GM21515 (cell line): Measurements from ENCODE around the gene TOR1A.
A peak's percentile ranks its signal among the peaks of the same experiment; 100 is the strongest.

Source experiments
- ATAC-seq: cut with Tn5 transposase; IDR thresholded peaks from one replicate; pipeline ENCODE4 v1.9.1; 2021; ENCODE audit not compliant: unreplicated experiment

TOR1A gene

DNA sequence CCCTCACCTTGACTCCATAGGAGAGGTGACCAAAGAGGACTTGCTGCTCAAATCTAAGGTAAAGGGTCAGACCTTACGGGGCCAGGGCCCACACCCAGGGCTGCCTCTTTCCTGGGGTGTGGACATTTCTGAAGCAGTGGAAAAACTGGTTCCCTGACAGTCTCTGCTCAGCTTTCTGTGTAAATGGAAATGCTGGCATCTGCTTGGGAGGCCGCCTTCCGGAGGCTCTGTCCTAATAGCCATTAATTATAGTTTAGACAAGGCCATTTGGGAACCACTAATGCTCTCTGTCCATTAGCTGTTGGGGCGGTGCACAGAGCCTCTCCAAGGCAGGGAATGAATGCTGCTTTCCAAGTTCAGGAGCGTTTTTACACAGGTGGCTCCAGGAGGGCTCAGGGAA, 28.6 kb upstream of the TOR1A start:
- ATAC-seq = no peak

DNA sequence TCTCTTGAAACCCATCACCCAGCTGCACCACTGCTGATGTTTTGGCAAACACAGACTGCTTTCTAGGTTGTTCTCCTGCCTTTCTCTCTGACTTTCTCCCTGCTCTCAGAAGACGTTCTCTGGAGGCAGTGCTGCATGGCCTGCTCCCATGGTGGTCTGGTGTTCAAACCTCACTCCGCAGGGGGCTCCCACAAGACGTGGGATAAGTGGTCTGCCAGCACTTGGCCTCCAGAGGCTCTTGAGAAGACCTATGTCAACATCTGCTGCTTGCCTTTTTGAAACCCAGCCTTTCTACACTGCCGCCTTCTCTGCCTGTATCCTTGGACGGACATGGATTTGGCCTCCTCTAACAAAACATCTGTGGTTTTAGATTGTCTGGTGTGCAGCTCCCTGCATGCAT, 27.9 kb upstream of the TOR1A start:
- ATAC-seq = no peak

DNA sequence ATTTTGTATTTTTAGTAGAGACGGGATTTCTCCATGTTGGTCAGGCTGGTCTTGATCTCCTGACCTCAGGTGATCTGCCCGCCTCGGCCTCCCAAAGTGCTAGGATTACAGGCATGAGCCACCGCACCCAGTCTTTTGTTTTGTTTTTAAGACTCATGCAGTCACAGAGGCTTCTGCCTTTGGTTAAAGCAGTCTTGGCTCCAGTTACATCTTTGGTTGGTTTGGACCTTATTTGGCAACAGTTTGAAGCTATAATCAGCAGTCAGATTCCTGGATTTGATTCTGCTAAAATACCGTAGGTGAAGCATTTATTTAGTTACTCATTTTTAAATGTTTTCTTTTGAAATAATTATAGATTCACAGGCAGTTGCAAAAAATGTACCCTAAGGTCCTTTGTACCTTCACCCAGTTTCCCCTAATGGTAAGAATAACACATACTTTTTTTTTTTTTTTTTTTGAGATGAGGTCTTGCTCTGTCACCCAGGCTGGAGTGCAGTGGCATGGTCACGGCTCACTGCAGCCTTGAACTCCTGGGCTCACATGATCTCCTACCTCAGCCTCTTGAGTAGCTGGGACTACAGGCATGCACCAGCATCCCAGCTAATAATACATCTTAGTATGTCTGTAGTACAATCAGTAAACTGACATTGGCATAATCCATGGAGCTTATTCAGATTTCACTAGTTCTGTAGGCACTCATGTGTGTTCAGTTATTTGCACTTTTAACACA, 27.1 kb upstream of the TOR1A start:
- ATAC-seq = no peak

DNA sequence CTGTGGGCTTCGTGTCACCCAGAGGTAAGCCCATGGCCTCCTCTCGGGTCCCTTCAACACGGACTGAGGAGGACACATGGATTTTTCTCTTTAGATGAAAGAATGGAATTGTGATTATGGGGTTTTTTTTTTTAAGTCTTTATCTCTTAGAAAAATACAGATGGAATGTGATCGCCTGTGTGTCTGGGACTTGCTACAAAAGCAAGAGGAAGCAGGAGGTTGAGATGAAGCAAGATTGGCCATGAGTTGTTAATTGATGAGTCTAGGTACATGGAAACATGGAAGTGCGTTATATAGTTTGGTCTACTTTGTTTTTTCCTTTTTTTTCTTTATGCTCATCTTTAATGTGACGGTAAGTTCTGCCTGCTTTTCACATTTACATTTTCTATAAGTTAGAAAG, 26.0 kb upstream of the TOR1A start:
- no peak for ATAC-seq

DNA sequence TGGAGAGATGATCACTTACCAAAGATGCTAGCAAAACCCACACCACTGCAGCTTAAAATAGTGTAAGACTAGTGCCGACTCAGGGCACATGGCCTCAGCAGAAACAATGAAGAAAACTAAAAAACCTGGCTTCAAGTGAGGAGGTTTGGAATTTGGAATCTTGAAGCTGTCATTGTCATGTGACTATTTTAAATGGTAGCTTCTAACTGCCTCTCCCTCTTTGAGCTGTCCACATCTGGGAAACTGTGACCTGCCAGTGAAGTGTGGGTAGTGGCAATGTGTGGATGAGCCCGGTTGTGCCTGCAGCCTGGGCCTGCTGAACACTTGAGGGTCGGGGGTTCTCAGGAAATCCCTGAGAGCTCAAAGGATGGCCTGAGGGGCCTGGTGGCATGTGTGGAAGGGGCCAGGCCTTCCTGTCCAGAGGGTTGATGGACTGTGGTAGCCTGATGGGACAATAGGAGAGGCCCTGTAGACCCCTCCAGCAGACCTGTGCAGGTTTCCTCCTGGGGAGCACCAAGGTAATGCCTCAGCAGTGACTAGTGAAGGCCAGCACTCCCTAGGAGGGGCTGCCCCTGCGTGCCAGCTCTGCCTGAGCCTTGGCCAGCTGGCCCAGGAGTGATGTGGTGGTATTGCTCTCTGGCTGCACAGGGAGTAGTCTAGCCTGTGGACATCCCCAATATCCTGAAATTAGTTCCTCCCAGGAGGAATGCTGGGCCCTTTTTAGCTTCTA, 24.9 kb upstream of the TOR1A start:
- ATAC-seq = no peak

DNA sequence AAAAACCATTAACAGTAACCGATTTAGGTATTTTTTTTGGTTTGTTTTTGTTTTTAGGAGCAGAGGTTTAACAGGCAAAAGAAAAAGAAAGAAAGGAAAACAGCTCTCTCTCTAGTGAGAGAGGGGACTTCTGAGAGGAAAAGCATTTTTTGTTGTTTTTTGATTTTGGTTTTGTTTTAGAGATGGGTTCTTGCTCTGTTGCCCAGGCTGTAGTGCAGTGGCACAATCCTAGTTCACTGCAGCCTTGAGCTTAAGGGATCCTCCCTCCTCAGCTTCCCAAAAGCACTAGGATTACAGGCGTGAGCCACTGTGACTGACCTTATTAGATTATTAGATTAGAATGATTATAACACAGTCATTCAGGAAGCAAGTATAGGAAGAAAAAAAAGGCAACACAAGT, 21.4 kb upstream of the TOR1A start:
- no peak for ATAC-seq

DNA sequence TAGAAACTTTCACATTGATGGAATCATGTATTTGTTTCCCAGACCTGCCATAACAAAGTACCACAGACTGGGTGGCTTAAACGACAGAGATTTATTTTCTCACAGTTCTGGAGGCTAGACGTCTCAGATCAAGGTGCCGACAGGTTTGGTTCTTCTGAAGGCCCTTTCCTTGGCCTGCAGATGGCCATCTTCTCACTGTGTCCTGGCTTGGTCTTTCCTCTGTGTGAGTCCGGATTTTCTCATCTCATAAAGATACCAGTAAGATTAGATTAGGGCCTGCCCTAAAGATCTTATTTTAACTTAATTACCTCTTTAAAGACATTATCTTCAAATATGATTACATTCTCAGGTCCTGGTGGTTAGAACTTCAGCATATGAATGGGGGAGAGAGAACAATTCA, 17.1 kb upstream of the TOR1A start:
- no peak for ATAC-seq

DNA sequence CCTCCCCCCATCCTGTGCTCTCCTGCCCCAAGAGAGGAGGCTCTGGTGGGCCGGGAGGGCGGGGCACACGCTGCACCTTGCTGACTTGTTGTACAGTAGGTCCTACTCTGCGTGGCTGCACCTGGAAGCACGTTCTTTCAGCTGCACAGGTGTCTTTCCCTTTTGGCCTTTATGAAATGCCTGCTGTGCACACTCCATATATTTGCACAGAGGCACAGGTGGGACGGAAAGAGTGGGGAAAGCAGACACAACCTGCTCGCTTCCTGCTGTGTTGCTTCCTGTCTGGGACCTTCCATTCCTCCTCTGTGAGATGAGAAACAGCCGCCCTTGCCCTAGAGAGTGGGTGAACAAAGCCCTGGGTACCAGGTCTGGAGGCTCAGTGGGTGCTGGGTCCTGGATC, 16.1 kb upstream of the TOR1A start:
- ATAC-seq = no peak

DNA sequence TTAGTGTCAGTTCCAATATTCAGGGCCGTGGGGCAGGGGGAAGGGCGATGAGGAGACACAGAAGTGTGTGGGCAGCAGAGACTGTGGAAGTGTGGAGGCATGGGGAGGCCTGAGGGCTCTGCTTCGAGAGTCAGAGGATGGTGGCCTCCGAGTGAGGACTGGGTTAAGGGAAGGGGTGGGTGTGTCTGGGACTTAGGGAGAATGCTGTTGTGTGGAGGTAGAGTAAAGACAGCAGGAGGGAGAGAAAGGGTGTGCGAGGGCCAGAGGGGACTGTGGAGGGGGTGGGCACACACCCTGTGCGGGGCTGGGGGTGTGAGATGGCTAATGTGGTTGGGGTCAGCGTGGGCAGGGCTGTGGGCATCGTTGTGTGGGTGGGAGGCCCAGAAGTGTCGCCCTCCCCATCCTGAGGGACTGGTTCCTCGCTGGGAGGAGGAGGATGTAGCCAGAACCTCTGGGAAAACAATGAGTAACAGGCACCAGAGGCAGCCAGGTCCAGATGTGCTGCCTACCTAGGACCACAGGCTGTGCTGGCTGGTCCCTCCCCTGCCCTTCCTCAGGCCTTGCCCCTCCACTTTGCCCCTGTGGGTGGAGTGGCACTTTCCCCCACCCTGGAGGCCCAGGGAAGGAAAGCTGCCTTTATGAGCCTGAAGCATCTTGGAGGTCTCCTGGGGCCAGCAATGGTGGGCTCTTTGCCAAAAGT, 15.5 kb upstream of the TOR1A start:
- no peak for ATAC-seq

DNA sequence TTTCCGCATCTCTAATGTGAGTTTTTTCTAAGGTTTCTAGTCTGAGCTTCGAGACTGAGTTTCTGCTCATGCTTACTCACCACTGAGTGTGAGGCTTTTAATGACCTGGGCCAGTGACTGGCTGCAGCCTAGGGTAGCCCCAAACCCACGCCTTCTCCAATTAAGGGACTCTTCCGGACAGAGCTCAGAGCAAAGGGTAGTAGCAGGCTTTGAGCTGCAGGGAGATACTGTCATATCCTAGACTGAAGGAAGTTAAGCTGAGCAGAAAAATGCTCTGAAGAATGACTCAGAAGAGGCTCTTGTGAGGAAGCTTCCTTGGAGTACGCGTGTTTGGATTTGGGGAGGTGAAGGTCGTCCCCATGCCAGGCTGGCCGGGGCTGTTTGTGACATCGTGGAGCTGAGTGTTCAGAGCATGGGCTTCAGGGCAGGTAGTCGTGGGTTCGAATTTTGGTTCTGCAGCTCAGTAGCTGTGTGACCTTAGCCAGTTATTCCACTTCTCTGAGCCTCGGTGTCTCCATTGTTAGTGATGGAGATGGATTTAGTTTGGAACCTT, 14.8 kb upstream of the TOR1A start:
- ATAC-seq = no peak

DNA sequence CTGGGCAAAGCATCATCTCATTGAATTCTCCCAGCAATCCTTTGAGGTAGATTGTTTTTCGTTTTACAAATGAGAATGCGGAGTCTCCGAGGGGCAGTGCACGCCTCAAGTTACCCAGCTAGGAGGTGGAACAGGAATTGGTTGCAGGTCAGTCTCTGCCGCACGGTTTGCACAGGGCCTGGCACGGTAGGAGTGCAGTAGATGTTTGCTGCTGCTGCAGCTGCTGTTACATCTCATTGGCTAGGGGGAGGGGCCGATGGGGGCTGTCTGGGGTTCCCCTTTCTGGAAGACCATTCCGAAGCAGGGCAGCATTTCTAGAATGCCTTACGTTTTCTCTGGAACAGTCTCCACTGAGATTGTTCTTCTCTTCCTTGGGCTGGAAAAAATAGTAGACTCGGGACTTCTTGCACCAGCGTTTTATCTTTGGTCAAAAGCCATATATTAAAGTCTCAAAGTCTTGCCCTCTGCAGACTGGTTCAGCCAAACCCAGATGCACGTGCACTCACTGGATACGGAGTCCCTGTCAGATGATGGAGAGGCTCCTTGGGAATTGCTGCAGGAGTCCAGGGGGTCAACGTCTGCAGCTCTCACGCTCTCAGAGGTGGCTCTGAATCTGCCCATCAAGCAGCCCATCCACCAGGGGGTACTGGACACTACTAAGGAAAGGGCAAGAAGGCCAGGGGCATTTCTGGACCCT, 12.5 kb upstream of the TOR1A start:
- no peak for ATAC-seq

DNA sequence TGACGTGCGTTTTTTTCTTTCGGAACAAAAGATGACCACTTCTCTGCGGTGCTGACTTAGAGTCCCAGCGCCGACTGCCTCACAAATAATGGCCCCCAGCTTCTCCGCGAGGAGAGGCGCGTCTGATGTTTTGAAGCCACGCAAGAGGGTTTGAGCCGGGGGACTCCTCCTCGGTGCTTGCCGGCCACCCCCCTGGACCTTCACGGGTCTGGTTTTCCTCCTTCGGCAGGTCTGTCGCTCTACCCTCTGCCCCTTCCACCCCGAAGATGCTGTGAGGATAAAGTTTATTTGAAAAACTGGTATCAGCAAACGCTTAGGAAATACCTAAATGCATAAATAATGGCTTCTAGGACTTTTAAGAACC, 11.9 kb upstream of the TOR1A start:
- ATAC-seq = no peak

DNA sequence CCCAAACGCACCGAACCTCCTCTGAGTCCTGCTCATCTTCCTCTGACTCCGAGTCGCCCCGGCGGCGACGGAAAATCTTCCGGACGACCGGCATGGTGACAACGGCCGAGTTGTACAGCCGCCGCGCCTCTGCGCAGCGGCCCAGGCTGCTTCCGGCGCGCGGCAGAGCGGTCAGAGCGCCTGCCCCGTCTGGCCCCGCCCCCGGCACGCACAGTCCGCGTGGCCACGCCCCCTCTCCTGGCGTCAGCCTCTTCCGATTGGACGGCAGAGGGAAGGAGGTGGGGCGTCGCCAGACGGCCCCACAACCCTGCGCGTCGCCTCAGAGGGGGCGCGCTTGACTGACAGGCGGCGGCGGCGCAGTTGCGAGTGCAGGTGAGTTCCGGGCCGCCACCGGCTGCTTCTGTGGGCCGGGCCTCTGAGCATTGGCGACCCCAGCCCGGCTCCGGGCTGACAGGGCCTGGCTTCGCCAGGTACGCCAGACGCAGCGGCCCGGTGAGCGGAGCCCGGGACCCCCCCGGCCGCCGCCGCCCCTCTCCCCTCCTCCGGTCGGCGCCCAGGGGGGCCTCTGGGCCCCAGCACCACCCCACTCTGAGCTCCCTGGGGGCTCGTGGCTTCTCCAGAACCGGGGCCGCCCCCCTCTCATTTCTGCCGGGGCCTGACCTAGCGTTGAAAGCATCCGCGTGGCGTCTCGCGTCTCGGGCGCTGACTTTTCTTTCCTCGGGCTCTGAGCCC, 11.4 kb upstream of the TOR1A start, which contains the start of the genes C9orf78 and USP20:
C9orf78 (minus strand) TSS at position 148 of the 732 bp plus-strand sequence; CDS start at position 94, 54 bp downstream.
USP20 (plus strand) TSS at position 331 of the 732 bp plus-strand sequence. CDS start 17,098 bp downstream, outside the sequence.
- ATAC-seq = peak; percentile 89

DNA sequence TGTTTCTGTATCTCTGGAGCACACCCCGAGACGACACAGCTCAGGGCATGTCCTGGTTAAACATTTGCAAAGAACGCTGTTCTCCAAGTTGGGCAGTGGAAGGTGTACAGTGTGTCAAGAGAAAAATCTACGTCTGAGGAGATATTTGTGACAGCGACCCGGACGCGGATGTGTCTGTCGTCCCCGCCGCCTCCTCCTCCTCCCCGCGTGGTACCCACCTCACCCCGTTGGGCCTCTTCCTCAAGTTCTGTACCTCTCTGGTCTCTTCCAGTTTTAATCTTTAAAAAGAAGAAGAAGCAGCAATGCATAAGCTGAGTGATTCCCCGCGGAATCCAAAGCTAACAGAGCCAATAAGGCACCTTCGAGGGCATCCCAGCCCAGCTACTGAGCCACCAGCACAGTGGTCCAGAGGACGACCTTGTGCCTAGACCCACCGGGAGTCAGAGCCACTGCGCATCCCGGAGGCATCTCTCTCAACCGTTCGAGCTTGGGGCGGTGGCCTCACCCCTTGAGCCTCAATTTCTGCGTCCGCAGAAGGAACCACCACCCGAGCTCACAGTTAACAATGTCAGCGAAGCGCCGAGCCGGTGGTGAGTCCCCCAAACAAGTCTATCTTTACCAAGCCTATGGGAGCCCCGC, 10.7 kb upstream of the TOR1A start:
- ATAC-seq = peak; percentile 16

DNA sequence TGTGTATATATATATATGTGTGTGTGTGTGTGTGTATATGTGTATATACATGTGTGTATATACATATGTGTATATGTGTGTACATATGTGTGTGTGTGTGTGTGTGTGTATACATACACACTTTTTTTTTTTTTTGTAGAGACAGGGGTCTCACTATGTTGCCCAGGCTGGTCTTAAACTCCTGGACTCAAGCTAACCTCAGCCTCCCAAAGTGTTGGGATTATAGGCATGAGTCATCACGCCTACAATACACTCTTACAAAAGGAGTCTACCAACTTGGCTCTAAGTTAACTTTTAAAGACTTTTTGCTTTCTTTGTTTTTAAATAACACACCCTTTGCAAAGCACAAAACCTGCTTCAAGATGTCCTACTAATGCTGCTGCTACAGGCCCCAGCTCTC, 9.0 kb upstream of the TOR1A start:
- no peak for ATAC-seq

DNA sequence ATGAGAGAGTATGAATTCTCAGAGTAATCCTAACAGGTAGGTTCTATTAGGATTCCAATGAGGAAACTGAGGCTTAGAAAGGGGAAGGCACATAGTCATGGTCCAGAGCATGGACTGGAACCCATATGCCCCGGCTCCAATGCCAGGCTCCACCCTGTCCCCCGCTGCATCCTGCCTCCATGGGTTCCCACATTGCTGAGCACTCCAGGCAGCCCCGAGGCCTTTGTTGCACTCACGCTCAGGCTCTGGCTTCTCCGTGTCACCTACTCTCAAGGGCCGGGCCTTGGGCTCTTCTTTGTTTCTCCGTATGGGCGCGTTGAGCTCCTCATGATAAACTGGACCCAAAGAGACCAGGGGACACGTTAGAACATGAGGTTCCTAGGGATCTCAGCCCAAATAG, 5.0 kb upstream of the TOR1A start:
- ATAC-seq = no peak

DNA sequence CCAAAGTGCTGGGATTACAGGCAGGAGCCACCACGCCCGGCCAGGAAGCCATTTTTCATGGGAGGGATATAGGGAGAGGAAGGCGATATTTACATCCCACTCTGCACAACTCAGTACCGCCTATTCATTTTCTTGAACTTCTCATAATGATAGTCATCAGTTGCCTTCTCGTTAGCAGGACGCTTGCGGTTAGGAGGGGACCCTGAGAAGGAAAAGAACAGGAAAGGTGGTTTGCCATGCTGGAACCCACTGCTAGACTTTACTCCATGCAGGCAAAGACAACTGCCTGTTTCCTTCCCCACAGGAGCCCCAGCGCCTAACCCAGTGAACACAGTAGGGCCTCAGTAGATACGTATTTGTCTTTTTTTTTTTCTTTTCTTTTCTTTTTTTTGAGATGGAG, 4.1 kb upstream of the TOR1A start:
- ATAC-seq = no peak

DNA sequence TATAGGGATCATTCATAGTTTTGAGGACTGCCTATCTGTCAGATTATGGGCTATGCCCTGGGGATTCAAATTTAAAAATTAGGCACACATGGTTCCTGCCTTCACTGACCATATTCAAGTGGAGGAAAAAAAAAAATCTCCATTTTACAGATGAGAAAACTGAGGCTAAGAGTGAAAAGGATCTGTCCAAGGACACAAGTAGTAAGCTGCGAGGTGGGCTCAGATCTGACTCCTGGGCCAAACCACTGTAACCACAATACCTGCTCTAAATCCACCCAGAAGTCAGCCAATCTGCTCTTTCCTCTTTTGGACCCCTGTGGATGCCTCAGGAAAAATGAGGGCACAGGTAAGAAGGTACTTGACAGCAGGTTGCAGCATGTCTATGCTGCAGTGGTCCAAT, 2.8 kb upstream of the TOR1A start:
- ATAC-seq = no peak

DNA sequence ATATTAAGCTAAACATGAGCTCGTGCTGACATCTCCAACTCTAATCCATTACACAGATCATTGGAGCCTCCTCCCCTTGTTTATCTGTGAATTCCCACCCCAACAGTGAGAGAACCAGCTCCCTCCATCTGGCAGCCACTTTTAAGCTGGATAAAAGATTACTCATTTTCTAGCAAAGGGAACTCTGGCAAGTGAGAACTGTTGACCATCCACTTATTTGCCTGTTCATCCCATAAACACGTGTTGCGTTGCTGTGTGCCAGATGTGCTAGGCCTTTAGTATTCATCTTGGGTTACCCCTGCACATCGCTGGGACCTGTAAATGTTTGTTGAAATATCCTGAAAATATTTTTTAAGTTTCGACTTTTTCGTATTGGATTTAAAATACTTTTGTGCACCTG, 2.4 kb upstream of the TOR1A start:
- no peak for ATAC-seq

DNA sequence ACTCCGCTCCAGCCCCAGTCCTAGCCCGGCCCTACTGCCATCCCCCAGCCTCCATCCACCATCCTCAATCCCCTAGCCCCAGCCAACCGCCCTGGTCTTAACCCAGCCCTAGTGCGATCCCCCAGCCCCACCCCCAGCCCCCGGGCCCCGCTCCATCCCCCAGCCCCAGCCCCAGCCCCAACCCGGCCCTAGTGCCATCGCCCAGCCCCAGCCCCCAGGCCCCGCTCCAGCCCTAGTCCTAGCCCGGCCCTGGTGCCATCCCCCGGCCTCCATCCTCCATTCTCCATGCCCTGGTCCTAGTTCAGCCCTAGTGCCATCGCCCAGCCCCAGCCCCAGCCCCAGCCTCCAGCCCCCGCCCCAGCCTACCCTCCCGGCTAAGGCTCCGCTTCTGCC, 398 bp downstream of the TOR1A start:
- ATAC-seq = no peak
